HG03558 (cell line): ENCODE data around the gene C5orf46.
"Not testable (repeated sequence)": the region's sequence is repeated elsewhere in the genome, so short reads cannot be mapped to it uniquely, and the experiment has no call there.

Source experiments
- ATAC-seq: cut with Tn5 transposase; IDR thresholded peaks from one replicate; pipeline ENCODE4 v1.9.1; 2021; ENCODE audit warnings: moderate number of reproducible peaks; ENCODE audit not compliant: unreplicated experiment; ENCODE audit errors: extremely low read depth

The C5orf46 gene

DNA sequence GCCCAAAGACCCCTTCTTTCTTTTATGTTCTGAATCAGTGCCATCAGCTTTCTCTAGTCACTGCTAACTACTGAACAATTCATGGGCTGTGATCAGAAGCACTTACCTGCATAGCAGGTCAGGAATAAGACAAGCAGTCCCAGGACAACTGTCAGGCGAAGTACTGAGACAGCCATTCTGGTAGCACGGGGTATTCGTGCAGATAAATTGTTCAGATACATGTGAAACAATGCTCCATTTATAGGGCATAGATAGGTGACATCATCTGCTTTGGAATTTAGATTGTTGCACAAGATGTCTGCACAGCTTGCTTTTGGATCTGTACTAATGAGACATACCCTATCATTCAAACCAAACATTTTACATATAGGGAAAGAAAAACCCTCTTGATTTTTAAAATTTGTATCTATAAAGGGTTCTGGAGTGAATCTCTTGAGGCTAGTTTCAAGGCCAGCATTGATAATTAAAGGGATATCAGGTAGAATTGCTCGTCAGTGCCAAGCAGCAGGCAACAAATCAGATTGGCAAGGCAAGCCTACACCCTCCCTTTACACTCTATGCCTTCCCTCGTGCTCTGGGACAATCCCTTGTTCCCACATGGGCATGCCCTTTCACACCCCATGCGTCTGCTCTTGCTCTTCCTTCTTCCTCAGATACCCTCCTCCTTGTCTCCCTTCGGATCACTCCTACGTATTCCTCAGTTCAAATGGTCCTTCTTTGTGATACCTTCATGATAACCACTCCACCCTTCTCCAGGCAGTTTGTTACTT, at the start of gene C5orf46:
C5orf46 (minus strand) TSS at position 213 of the 770 bp plus-strand sequence; CDS start at position 176, 37 bp downstream.
- no peak for ATAC-seq

DNA sequence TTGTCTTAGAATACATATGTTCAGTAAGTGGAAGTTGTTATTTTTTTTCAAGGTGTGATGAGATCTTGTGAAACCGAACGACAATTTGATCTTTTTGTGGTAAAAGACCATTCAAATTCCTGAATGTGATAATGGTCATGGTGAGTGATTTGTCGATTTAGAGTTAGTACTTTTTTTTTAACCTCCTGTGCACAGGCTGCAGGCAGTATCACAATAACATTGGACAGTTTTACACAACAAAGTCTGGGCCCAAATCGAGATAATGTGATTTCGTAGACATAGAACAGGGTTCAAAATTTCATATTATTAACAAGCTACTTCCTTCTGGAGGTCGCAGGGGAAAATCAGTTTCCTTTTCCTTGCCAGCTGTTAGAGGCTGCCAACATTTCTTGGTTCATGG, 48.6 kb upstream of the C5orf46 start:
- no peak for ATAC-seq

DNA sequence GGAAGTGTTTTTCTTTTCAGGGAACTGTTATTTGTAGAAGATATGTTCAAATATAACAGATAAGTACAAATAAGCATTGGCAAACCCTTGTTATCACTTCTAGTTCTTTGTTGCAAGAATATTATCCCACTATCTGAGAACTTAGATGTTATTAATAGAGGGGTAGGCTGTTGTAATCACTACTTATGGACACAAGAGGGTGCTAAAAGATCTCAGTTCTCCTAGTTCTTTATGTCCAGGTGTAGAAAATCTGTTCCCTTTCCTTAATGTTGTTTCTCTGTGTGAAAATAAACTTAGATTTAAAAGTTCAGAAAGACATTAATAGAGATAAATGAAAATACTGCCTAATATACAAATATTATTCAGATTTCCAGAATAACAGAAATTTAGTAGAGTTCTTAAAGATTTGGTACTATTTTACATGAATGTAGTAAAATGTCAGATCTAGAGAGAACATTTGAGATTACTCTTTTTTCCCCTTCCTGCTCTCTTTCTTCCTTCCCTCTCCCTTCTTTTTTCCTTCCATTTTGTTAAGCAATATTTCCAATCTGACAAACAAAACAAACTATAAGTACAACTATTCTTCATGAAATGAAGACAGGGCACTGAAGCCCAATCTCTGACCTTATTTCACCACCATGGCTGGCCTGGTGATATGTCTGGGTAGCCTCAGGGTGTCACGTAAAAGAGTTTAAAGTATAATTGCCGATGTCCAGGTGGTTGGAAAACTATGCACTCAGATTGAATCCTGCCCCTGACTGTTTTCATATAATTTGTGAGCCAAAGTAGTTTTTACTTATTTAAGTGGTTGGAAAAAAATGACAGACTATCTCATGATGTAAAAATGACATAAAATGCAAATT, 43.6 kb upstream of the C5orf46 start:
- ATAC-seq, result no peak

DNA sequence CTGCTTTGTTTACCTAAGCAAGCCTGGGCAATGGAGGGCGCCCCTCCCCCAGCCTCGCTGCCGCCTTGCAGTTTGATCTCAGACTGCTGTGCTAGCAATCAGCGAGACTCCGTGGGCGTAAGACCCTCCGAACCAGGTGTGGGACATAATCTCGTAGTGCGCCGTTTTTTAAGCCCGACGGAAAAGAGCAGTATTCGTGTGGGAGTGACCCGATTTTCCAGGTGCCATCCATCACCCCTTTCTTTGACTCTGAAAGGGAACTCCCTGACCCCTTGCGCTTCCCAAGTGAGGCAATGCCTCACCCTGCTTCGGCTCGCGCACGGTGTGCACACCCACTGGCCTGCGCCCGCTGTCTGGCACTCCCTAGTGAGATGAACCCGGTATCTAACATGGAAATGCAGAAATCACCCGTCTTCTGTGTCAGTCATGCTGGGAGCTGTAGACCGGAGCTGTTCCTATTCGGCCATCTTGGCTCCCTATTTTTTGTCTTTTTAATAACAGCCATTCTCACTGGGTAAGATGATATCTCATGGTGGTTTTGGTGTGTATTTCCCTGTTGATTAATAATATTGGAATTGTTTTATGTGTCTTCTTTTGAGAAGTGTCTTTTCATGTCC, 40.4 kb upstream of the C5orf46 start:
- ATAC-seq, result not testable (repeated sequence)

DNA sequence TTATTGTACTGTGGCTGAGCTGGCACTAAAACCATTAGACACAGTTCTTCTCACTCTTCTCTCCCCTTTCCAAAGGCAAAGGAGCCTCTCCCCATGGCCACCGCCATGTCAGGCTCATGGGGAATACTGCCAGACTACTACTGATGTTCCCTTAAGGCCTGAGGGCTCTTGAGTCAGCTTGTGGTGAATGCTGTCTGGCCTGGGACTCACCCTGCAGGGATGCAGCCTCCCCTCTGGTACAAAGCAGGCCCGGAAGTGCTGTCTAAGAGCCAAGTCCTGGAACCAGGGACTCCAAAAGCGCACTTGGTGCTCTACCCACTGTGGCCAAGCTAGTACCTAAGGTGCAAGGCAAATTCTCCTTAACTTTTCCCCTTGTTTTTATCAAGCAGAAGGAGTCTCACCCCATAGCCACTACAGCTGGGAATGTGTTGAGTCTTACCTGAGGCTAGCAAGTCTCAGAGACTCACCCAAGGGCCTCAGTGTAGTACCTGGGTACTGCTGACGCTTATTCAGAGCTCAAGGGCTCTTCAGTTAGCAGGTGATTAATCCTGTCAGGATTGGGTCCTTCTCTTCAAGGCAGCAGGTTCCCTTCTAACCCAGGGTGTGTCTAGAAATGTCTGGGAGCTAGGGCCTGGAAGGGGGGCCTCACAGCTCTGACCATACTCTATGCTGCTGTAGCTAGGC, 33.2 kb upstream of the C5orf46 start:
- ATAC-seq, result no peak

DNA sequence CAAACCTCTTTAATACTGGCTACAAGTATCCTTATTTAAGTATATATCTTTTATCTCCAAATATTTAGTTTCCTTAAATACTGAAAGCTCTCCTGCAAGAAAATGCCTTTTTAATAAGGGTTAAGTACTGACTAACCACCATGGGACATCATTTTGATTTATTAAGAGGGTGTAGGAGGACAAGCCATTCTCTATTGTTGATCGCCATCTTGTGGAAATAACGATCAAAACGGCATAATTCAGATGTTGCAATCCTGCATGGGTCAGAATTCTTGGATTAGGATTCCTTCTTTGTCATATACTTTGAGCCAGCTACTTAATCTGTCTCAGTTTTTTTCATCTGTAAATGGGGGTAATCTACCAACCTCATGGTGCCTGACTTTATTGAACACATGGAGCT, 28.7 kb upstream of the C5orf46 start:
- no peak for ATAC-seq

DNA sequence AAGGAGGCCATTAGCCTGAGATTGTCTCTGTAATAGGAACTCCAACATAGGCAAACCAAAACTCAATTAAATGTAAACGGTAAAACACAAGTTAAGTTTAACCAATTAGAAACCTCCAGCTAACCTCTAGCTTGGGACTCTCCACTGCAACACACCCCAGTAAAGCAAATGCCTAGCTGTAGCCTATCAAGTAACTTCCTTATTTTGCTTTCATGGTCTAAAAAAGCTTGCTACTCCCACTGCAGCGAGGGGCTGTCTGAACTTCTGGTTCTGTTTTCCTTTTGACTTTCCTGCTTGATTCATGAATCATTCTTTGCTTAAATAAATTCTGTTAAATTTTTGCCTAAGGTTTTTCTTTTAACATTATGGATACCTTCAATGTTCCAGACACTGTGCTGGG, 24.4 kb upstream of the C5orf46 start:
- ATAC-seq, result peak; percentile 80

DNA sequence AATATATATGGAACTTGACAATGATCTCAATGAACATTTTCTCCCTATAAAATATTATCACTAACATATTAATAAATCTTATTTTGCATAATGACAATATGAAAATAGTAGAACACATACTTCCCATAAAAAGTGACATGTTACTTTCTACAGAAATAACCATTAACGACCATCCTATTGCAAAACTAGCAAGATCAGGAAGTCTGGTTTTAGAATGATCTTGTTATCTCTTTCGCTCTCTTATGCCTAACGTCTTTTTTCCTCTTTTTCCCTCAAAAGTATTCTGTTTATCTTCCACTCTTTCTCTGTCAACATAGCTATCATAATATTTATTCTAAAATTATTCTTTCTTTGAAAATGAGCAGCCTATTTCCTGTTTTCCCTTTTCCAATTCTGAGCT, 21.6 kb upstream of the C5orf46 start:
- ATAC-seq, result no peak

DNA sequence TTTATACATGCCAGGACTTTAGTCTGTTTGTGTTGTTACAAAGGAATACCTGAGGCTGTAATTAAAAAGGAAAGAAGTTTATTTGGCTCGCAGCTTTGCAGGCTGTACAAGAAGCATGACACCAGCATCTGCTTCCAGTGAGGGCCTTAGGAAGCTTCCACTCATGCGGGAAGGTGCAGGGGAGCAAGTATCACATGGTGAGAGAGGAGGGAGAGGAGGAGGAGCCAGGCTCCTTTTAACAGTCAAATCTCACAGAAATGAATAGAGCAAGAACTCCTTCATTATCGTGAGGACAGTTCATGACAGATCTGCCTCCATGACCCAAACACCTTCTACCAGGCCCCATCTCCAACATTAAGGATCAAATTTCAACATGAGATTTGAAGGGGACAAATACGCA, 18.7 kb upstream of the C5orf46 start:
- ATAC-seq, result no peak

DNA sequence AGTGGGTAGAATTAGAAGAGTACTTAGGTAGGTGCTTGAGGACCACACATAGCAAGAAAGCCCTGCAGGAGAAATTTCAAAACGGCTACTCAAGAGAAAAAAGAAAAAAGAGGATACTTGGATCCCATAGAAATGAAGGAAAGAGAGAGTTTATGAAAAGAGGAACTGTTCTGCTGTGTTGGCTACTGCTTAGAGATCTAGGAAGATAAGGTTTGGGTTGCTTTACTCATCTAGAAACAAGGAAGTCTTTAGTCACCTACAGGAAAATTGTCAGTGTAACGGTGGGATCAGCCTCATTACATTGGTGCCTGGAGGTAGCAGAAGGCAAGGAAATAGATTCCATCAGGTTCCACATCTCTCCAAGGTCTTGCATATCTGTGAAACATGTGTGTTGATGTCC, 14.8 kb upstream of the C5orf46 start:
- ATAC-seq, result no peak

DNA sequence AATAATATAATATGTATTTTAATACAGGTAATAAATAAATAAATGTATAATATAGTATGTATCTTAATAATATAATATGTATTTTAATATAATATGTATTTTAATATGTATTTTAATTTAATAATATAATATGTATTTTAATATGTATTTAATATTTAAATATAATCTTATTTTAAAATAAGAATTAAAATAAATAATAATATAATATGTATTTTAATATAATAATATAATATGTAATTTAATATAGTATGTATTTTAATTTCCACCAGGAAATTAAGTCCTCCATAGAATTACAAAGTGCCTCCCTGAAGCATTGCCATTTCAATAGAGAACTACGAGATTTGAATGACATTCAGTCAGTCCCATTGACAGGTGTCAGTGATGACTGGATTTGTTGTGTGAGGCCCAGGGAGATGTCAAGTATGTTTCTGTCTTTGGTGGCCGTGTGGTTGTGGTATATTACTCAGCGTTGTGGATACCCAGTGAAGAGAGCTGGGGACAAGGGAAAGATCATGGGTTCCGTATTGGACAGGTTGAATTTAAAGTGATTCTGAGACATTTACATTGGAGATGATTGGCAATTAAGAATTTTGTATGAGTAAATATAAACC, 14.2 kb upstream of the C5orf46 start:
- no peak for ATAC-seq

DNA sequence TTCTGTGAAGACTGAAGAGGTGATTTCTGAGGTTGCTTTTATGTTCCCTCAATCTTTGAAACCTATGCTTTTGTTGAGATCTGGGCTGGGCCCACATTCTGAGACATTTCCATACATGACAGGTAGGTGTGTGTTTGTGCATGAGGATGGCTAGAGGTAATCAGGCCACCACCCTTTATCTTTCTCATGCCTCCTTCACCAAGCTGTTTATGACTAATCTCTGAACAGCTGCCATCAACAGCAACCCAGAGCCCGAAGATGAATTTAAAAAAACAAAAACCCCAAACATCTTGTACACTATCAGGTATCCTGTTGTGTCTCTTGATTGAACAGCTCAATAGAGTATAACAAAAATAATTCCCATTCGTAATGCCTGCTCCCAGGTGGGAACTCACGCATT, 12.6 kb upstream of the C5orf46 start:
- no peak for ATAC-seq

DNA sequence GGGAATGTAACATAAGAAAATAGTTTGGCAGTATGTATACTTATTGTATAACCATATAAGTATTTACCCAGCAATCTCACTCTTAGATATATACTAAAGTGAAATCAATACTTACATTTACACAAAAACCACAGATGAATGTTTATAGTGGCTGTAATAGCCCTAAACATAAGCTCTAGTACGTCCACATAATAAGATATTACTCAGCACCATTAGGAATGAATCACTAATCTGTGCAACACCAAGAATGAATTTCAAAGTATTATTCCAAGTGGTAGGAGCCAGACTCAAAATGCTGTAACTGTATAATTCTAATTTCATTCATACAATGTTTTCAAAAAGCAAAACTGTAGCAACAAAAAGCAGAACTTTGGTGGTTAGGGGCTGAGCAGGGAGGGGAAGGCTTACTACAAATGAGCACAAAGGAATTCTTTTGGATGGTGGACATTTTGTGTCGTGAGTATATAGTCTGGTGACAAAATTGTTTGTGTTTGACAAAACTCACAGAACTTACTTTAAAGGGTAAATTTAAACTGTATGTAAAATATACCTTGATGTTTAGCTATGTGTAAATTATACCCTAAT, 11.9 kb upstream of the C5orf46 start:
- ATAC-seq, result no peak

DNA sequence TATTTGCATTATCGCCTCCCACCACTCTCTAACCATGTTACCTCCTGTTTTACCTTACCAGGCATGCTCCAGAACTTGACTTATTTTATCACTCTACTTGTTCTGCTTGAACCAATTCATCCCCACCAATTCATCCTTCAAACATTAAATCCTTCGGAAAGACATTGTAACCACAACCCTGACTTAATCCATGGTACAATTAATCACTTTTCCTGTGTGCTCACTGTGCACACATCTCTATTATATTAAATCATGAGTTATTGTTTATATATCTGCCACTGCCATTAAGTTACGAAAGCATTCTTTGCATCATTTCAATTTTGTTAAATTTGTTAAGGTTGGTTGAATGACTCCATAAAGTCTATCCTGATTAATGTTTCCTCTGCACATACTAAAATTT, 7.4 kb upstream of the C5orf46 start:
- ATAC-seq, result no peak

DNA sequence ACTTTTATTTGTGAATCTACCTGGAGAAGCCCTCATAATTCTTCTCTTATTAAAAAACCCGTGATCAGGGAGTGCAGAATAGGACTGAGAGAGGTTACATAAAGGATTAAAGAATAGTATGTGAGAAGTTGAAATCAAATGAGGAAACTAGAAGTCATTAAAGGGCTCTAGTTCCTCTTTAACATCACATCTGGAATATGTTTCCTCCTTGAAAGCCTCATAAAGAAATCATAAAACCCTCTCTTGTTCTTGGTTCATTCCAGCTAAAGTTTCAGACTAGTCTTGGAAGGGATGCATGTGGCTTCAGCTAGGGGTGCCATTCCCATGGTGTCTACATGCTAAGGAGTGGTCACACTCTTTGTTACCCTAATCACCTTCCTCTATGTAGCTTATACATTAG, 5.7 kb upstream of the C5orf46 start:
- no peak for ATAC-seq

DNA sequence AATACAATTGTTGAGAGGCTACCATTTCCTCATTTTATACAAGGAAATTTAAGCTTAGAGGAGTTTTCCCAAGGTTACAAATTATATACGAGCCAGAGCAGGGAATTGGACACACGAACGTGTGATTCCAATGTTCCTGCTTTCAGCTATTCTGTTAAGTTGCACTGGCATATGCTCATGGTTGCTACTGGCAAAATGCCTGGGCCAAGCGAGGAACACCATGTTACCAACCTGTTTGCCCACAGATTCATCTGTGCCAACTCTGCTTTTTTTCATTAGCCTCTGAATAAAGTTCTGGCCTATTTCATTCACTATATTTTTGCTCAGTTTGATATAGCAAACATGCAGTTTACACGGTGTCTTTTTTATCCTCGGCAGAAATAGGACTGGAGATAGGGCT, 5.1 kb upstream of the C5orf46 start:
- ATAC-seq, result no peak

DNA sequence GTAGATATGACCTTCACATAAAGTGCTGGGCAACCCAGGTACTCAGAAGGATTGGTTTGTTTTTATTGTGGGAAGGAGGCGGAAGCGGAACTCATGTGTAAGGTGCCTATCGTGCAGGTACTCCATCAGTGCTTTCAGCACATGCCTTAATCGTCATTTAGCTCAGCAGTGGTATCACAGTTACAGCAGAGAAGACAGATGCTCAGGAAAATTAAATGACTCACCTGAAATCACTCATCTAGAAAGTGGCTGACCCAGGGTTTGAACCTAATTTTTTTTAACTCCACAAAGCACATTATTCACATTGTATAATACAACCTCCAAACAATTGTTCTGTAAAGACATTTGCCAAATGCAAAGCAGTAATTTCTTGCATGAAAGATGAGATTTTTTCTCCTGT, 2.2 kb downstream of the C5orf46 start:
- ATAC-seq, result no peak

DNA sequence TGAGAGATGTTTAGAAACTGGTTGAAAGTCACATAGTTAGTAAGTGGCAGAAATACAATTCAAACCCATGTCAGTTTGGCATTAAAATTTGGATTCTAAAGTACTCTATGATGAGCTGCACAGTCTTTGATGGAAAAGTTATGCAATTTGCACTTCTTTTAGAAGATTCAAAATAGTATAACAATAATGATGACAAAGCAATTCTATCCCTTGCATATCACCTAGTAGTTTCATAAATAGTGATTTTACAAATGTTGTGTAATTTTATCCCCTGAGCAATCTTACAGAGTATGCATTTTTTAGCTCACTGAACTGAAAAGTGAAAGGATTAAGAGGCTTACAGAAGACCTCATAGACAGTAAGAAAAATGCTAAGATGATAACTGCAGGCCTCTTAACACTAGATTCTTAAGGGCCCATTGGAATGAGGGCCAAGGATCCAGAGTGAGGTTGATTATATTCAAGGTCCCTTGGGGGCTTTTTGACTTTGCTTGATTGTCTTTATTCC, 3.7 kb downstream of the C5orf46 start:
- ATAC-seq, result no peak

DNA sequence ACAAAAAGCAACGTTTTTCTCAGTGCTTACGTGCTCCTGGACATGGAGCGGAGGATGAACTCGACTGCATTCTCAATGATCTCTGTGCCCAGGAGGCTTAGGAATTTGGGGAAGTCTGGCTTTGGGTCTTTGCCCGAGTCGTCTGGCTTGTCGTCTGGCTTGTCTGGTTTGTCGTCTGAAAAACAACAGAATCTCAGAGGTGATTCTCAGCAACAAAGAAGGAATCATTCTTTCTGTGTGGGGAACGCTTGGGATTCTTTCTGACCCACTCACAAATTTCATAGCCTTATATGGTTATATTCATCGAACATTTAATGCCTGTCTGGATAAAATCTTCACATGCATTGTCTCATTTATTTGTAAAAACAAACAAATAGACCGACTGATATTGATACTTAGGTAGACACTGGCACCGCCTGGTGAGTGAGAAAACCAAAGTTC, 4.7 kb downstream of the C5orf46 start:
- no peak for ATAC-seq
